ENCODE measurements around the gene TBC1D22A.
A peak's percentile ranks its signal among the peaks of the same experiment; 100 is the strongest.

Gene TBC1D22A

GRCh38 chr22:46862418-46863324, 100.2 kb downstream of the TBC1D22A start:
- DNase-seq: no peak

DNA sequence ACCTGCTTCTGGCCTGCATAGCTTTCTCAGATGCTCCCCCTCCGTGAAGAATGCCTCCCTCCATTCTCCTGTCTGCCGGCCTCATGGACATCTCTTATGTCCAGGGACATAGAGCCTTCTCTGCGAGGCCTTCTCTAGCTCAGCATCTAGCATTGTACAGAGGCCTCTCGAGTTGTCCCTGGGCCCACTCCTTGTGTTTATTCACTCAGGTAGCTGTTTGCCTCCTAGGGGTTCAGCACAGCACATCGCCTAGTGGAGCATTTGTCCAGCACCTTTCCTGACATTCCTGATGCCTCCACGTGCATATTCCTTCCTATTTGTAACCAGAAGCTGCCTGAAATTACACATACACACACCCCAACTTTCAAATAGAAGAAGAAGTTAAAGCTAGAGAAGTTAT, 101.3 kb downstream of the TBC1D22A start:
- no peak for DNase-seq

DNA sequence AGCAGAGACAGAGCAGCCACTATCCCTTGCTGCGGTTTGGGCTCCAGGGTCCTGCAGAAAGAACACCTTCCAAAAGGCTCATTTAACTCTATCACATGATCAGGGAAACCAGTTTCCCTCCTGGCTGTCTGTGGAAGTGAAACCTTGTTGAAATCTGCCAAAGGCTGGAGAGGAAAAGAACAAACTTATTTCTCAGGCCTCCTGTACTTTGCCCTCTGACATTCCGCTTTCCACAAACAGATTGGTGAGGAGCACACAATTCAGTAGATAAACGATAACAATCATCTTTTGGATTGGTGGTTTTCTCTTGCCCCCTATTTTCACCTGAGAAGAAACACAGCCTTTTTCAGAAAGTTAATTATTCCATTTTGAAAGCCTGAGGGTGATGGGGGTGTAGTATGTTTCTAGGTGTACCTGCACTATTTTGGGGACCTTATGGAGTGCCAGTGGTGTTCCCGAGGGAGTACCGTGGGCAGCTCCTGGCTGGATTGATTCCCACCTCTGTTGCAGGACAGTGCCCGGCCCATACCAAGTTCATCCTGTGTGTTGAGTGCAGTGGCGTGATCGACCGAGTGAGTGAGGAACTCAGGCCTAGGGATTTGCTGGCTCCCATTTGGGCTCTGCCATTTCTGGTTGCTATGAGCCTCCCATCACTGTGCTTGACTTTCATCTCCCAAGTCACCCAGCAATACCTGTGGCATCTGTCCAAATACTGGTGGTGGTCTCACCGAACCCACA, 102.0 kb downstream of the TBC1D22A start:
- DNase-seq: no peak

DNA sequence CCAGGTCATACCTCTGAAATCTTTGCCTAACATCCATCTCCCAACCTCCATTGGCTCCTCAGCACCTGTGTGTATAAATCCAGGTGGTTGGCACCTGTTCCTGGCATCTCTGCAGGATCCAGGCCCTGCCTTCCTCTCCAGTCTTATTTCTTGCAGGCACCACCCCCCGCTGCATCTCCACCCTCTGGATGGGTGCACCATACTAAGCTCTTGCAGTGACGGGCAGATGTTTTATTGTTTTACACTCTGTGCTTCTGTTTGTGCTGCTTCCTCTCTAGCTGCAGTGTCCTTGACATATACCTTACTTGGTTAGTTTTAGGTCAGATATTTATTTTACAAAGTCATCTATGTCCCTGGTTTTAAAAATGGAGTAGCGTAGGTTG, 102.6 kb downstream of the TBC1D22A start:
- DNase-seq: no peak

DNA sequence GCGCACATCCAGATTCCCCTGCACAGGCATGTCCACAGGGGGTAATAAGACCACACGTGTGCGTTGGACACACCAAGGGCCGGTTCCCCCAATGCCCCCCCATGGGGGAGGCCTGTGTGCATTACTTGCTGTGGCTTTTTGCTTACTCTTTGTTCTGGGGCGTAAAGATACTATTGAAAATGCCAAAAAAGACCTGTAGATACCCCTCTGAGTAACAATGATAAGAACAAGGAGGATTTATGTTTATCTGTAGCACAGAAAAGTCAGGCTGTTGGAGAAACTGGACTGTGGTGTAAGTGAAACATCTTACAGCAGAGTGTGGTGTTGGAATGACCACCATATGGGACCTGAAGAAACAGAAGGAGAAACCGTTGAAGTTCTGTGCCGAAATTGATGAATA, 103.2 kb downstream of the TBC1D22A start:
- DNase-seq: no peak

DNA sequence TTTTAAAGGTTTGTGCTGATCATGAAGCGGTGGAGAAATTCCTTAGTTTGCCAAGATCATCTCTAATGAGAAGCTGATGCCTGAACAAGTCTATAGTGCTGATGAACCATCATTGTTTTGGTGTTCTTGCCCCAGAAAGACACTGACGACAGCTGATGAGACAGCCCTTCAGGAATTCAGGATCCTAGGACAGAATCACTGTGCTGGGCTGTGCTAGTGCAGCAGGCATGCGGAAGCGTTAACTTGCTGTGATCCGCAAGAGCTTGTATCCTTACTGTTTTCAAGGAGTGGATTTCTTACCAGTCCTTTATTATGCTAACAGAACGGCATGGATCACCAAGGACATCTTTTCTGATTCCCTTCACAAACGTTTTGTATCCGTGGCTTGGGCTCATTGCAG, 104.1 kb downstream of the TBC1D22A start:
- DNase-seq: peak; percentile 65

DNA sequence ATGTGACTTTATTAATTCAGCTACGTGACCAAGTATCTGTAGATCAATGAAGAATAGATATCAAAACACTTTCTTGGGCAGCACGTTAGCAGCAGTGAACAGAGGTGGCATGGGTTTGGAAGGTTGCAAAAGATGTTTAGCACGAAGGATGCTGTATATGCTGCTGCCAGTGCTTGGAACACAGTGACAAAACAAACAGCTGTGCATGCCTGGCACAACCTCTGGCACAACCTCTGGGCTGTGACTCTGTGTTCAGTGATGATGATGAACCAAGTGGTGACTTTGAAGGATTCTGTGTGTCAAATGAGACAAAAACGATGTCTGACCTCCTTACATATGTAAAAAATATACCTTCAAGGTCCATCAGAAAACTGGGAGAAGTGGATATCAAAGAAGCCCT, 104.7 kb downstream of the TBC1D22A start:
- DNase-seq: no peak

DNA sequence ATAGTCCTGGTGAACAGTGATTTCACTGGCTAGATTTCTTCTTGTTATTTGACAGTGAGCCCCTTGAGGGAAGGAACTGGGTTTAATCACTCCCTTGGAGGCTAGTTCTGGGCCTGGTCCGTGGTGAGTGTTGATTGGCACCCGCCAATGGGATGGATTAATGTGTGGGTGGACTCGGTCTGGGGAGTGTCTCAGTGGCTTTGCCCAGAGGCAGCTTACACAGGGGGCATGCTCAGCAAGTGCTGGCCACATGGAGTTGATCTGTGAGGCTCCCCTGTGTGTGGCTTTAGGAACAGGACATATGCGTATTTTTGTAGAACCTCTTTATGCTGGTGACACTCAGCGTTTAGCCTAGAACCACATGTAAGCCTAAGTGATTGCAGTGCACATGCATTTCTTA, 106.9 kb downstream of the TBC1D22A start:
- no peak for DNase-seq

DNA sequence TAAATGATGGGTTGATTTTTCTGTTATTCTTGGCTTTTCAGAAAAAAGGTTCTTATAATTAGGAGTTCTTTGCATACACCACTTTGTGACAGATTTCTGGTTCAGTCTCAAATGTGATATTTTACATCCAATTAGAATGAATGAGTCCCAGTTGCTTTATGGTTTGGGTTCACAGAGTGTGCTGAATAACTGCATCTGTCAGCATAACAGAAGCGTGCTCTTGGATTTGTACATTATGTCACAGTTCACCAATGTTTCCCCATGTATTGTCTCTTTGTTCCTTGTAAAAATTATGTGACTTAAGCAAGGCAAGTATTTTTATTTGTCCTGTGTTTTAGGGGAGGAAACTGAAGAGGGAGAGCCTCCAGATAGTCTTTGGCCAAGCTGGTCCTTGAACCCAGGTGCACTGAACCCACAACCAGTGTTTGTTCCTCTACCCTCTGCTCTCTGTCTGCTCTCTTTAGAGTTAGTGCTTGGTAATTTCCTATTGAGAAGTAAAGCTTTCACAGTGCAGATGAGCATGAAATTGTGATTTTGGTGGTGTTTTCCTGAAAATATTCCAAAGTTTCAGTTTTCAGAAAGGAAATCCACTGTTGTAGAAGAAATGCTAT, 107.5 kb downstream of the TBC1D22A start:
- no peak for DNase-seq

GRCh38 chr22:46871826-46872225, 109.4 kb downstream of the TBC1D22A start:
- DNase-seq: no peak

DNA sequence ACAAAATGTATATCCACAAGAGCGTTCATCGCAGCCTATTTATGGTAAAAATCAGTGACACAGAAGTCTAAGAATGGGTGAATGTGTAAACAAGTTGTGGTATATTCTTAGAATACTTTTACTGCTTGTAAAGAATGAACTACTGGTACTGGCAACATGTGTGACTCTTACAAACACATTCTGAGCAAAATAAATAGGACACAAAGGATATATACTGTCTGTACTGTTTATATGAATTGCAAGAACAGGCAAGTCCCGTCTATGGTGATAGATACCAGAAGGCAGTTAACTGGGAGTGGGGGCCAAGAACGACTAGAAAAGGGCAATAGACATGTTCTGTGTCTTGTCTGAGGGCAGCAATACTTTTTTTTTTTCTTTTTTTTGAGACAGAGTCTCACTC, 112.6 kb downstream of the TBC1D22A start:
- DNase-seq: no peak

DNA sequence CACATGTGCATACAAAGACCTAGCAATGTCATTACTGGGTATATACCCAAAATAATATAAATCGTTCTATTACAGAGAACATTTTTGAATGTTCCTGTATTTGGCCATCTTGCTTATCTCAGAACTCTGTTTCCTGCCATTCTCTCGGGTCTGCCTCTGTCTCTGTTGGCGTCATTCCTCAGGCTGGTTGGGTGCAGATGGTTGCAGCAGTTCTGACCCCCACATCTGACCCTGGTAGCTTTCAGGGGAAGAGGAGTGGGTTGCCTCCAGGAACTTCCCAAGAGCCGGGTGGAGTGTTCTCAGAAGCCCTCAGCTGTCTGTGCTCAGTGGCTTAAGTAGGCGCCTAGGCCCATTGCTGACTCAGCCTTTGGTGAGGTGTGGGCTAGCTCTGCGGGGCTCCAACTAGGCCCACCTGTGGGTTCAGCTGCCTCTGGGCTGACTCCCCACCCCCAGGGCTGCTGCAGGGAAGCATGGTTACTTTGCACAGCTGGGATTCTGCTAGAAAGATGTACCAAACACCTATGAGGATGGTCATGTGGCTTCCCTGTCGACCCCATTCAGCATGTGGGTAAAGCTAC, 114.0 kb downstream of the TBC1D22A start:
- DNase-seq: no peak

- no peak for DNase-seq
These were observed 115.9 kb downstream of the TBC1D22A start for GRCh38 chr22:46878191-46878948.

- DNase-seq: no peak
These were observed 116.6 kb downstream of the TBC1D22A start for GRCh38 chr22:46879083-46879482.

DNA sequence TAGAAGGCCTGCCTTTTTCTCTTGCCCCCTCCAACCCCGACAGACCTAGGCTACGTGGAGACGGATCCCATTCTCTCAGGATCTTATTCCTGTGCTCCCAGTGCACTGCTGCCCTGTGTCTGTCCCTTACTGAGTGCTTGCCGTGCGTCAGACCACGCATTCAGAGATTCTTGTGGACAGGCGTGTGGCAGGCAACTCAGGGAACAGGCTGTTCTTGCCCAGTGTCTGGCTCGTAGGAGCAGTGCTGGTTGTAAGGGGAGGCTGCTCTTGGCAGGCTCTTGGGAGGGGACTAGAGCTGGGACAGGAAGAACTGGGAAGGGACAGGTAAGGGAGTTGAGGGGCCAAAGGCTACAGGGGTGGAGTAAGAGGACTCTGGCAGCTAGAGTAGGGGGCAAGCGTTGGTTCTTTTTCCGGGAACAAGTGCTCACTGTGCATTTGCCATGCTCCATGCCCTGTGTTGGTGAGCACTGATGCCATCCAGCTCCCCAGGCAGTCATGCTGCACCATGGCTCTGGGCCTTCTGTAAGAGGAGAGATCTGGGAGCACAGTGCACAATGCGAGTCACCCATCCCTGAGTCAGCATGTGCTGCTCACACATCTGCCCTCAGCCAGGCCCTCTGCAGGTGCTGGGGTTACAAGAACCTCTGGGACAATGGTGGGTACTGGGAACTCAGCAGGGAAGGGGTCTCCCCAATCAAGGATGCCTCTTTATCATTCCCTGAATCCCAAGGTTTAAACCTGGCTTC, 119.1 kb downstream of the TBC1D22A start:
- DNase-seq: no peak

DNA sequence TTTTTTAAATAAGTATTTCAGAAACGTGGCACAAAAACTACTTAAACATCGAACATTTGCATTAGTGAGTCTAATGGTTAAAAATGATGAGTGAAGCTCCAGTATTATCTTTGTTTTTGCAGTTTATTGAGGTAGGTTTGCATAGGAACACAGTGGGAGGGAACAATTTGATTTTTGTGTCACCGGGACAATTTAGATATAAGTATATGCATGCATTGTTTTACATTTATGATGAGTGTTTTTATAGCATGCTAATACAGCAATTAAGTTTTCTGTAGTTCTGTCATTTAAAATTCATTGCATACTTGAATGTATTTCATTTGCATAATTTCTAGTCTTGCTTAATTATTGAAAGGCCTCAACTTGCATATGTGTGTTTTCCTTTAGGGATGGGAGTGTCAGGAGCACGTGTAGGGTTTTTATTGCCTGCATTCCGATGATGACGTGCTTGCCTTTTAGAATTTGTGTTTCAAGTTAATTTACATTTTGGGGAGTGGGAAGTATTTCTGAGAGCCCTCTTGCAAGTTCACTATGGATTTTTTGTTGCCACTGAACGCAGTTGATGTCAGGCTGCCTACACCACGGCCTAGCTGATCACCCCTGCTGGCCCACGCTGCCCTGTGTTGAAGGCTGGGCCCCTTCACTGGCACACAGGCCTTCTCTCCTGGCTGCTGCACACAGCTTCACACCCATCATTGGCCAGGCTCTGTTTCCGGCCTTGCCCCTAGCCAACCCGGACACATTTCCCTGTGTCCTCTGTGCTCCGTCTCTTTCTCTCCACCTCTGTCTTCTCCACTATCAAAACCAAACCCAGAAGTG, 120.9 kb downstream of the TBC1D22A start:
- no peak for DNase-seq

GRCh38 chr22:46884365-46884764, 121.9 kb downstream of the TBC1D22A start:
- DNase-seq: no peak

DNA sequence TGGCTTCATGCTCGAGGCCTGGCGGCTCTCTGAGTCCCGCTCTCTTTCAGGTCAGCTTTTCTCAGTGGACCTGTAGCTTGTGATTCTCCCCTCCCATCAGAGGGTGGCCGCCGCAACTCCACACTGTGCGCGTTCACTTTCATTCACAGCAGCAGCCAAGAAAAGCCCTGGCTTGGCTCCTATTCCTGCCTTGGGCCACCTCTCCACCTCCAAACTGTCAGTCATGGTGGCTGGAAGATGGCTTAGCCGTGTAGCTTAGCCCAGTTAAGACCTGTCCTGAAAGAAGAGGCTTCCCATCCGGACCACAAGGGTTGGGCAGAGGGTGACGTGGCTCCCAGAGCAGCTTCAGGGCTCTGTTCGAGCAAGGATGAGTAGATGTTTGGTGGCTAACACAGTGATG, 125.5 kb downstream of the TBC1D22A start:
- no peak for DNase-seq

GRCh38 chr22:46890819-46891218, 128.4 kb downstream of the TBC1D22A start:
- DNase-seq: no peak

- DNase-seq: no peak
These were observed 129.0 kb downstream of the TBC1D22A start for GRCh38 chr22:46891382-46891951.

DNA sequence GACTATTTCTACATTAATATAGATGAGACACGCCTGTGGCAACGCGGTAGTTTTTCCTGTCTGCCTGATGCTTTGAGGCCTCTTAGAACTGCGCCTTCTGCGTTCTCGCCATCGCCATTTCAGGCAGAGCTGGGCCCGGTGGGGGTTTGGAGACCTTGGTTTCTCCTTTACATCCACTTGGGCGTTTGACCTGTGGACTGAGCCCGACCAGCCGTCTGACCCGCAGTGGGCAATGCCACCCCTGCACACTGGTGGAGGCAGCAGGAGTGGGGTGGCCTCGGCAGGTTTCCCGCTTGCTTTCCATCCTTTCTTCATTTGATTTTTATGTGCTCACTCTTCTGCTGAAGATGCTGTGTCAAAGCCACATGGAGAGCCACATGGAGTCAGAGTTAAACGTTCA, 130.4 kb downstream of the TBC1D22A start:
- DNase-seq: no peak
